T-helper 2 cell treated with Interferon-gamma antibody and Interleukin-4, amounts not matched to agents 100 ng/mL and 5 ng/mL, for 36 hours (primary cell): ENCODE results near the gene NRN1. TPM values are rescaled to one million over a fixed set of nuclear protein-coding genes. Genes with fewer than 3 reads are reported as not detected.
"Not testable (repeated sequence)": the region's sequence is repeated elsewhere in the genome, so short reads cannot be mapped to it uniquely, and the experiment has no call there.

Experiments used
- intact Hi-C: fragments of 100-400 bp; cut with micrococcal nuclease; formaldehyde crosslinking; loops from one replicate; pipeline ENCODE4 v1.15.1; 2023
- total RNA-seq: library from RNA; stranded (reverse); gene quantifications from 2 replicates; pipeline ENCODE4 v1.2.3, GENCODE V29; 2022

Gene NRN1
- total RNA-seq: 0.86 and 1.1 TPM in 2 replicates

DNA sequence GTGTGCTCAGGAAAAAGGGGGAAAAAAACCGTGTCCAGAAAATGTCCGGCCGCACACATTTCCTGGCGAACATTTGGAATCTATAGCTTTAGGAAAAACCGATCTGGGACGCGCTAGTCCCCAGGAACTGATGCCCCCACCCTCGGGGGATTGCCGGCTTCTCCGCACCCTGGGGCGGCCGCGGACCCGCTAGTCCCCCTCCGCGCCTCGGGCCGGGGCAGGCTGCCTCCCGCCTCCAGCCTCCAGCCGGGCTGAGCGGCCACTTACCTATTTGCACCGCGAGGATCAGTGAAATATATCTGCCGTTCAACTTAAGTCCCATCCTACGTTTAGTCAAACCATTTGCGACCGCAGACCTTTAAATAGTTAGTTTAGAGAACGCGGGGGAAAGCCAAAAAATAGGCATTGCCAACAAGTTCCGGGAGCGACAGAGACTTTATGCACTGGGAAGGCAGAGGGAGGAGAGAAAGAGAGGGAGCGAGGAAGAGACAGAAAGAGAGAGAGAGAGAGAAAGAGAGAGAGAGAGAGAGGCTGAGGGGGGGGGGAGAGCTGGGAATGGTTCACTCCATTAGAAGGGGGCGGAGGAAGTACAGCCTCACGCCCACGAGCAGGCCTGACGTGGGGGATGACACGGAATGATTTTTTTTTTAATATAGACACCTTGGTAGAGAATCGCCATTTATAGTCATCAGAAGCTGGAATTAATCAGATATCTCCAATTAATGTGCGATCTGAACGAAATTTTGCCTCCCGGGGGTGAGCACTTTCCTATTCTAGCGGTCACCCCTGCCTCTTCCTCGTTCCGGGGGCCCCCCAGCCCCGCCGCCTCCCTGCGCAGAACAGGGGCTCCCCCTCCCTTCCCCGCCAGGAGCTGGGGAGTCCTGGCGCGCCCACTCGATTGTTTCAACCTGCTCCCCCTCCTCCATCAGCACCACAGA lies at the start of gene NRN1:
NRN1 (minus strand) TSS at position 498 of the 938 bp plus-strand sequence; CDS start at position 322, 176 bp downstream.
- intact Hi-C loops: no loop called here

DNA sequence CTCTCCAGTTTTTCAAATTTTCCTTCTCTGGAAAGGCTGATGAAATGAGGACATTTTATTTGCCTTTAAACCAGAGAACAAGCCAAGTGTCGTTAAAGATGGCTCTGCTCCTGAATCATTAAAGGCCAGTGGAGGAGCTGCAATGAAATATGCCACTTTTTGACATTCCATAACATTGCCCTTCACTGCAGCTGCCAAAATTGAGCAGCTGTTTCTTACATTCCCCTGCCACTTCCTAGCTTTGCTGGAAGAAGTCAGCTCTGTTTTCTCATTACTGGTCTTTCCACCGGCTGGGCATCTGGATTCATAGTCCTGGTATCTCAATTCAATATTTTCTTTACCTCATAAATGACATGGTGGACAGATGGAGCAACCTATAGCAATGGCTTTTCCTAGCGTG lies 45.5 kb upstream of the NRN1 start:
- intact Hi-C loops: no loop called here

DNA sequence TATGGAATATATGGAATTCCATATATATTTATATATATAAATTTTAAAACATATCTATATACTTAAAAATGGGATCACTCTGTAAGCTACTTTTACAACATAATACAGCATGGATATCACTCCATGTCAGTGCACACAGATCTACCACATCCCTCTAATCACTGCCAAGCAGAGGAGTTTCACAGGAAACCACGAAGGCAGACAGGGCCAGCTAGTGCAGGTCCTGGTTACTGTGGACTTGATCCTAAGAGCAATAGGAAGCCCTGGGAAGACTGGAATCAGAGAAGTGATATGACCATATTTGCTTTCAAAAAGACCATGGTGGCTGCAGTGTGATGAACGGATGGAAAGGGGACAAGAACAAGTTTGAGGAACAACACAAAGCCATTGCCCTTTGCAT lies 40.0 kb upstream of the NRN1 start:
- intact Hi-C loops: no loop called here

- intact Hi-C loops: no loop called here
Observed at GRCh38 chr6:6039946-6040509, 33.3 kb upstream of the NRN1 start.

- intact Hi-C loops: no loop called here
Observed at GRCh38 chr6:6037179-6037578, 30.5 kb upstream of the NRN1 start.

- intact Hi-C loops: no loop called here
Observed at GRCh38 chr6:6033858-6034257, 27.1 kb upstream of the NRN1 start.

- intact Hi-C loops: no loop called here
Observed at GRCh38 chr6:6026513-6027205, 19.9 kb upstream of the NRN1 start.

GRCh38 chr6:6025736-6026135 lies 19.0 kb upstream of the NRN1 start:
- intact Hi-C loops: no loop called here

DNA sequence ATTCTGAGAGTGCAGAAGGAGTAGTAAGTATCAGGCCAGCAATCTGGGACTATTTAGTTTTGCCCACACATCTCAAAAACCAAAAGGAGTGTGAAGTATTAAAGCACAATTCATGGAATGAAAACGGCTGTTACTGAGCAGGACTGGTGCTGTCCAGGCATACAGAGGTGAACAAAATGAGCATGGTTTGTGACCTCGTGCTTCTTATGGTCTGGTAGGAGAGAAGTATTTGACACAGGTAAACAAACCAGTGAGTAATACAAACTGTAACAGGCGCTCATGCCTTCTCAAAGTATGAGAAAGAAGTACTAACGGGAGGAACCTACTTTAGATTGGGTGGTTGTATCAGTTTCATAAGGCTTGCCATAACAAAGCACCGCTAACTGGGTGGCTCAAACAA lies 17.5 kb upstream of the NRN1 start:
- intact Hi-C loops: no loop called here

- intact Hi-C loops: not testable (repeated sequence)
Observed at GRCh38 chr6:6022841-6023240, 16.1 kb upstream of the NRN1 start.

DNA sequence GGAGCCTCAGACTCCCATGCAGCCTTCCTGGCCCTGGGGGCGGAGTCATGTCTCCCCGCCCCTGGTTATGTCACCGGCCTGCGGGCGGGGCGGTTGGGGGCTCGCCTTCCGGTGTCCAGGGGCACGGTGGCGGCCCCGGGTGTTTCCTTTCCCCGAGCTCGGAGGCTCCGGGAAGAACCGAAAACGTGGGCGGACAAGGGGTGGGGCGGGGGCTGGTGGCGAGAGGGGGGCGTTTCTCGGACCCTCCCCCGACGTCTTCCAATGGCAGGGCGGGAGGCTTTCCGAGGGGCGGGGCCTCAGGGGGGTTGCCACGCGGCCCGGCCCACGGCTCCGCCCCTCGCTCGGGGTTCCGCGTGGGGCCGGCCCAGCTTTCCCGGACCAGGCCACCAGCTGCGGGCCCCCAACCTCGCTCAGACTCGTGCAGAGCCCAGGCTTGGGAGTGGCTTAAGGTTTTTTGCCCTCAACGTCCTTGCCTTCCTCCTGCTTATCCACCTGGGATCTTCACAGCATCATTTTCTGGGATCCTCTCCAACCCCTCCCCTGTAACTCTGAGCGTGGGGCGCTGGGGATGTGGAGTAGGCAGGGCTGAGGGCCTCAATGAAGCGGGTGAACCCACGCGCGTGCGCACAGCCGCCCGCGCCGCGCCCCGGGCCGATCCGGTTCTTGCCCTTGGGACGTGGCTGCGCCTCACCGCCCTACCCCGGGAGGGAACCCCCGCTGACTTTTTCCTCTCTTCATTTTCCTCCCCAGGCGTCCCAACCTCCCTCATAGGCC lies 2.1 kb upstream of the NRN1 start:
- intact Hi-C loops: loop anchor here (1.0 kb wide), 1 partner anchor 10 kb away; no protein-coding TSS in a partner anchor

DNA sequence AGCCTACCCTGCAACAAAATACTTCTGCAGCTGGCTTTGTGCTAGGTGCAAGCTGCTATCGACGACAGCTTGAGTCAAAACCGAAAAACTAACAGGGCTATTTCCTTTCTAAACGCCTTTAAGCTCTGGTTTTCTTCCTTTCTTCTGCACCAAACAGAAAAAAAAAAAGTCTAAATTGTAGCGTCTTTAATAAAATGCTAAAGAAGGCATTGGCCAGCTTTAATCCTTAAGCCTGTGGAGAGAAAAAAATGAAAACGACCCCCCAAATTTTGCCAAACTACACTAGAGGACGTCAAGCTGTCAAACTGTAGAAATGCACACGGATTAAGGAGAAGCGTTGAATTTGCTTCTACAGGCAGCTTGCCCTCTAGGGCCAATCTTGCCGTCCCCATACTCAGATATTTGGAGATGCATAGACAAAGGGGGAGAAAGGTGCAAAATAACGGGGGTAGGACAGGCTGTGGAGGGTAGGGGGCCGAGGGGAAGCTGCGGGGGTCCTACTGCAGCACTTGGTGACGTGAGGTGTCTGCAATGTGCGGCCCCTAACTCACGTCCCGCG lies 1.4 kb upstream of the NRN1 start:
- intact Hi-C loops: loop anchor here (1.0 kb wide), 1 partner anchor 9 kb away; no protein-coding TSS in a partner anchor

- intact Hi-C loops: loop anchor here (1.0 kb wide), 1 partner anchor 8 kb away; no protein-coding TSS in a partner anchor
Observed at GRCh38 chr6:6007366-6008088, 802 bp upstream of the NRN1 start.

- intact Hi-C loops: no loop called here
Observed at GRCh38 chr6:6006006-6006427, 708 bp downstream of the NRN1 start.

DNA sequence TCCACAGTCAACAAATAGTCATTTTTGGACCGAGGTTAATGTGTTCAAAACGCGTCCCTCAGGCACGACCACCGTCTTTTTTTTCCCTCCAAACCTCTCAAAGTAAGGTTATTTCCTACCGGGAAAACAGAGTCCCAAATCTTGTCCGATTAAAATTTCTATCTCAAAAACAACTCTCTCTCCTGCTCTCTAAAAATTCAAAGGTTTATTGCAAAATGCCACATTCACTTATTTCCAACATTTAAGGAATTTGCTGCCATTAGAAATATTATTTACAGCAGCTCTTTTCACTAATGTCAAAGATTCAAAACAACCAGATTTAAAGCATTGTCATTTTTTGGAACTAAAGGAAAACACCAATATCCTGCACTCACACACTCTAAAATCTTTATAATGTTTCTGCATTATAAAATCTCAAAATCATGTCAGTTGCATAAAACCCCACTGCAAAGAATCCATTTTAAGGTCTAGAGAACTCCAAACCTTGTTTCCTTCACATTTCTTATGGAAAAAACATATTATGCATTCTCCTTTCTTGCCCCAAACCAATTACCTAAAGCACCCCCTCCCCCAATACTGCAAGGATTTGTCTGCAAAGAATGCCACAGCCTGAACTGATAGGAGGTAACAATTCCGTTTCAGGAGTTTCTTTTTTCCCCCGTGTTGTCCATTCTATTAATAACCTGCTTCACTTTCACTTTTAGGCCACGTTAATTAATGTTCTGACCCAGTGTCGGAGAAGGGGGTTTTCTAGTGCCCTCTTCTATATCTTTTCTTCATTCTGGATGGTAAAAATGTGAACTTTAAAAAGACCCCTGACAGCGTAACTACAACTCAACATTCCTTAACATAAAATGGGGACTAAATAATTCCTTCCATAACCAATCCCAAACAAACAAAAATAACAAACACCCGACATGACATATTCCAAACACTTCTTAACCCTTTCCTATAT lies 1.4 kb downstream of the NRN1 start:
- intact Hi-C loops: loop anchor here (1.0 kb wide), 1 partner anchor 9 kb away; no protein-coding TSS in a partner anchor

DNA sequence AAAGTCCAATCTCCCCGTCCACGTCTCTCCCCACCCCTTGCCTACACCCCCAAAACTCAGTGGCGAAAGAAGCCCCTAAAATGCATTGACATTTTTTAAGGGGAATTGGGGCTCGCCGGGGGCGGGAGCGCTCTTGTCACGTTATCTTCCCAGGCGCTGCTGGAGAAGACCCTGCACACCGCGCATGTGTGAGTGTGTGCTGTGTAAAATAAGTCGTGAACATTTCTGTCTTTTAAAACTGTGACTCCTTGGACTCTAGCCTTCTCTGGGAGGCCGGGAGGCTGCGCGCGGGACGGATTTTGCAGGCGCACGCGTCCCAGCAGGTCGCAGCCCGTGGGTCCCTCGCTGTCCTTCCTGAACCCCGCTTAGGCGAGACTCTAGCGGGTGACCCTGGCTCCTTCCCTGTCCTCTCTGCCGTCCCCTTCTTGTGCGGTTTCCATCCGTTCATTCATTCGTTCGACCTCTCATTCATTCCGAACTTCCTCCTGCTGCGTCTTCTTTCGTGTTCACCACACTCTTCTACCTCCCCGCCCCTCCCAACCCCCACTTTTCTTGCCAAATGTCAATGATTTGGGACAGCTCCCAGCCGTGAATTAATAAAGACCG lies 2.2 kb downstream of the NRN1 start:
- intact Hi-C loops: loop anchor here (5.0 kb wide), 1 partner anchor 137 kb away; no protein-coding TSS in a partner anchor

GRCh38 chr6:6003621-6004366 lies 2.9 kb downstream of the NRN1 start:
- intact Hi-C loops: loop anchor here (5.0 kb wide), 1 partner anchor 136 kb away; no protein-coding TSS in a partner anchor
